Measurements from ENCODE around the gene ATOH1. TPM values are rescaled to one million over a fixed set of nuclear protein-coding genes. Genes with fewer than 3 reads are reported as not detected.

ATOH1 gene
- total RNA-seq, 2 donors from 2014 or later = 34.4 to 73.7 TPM

DNA sequence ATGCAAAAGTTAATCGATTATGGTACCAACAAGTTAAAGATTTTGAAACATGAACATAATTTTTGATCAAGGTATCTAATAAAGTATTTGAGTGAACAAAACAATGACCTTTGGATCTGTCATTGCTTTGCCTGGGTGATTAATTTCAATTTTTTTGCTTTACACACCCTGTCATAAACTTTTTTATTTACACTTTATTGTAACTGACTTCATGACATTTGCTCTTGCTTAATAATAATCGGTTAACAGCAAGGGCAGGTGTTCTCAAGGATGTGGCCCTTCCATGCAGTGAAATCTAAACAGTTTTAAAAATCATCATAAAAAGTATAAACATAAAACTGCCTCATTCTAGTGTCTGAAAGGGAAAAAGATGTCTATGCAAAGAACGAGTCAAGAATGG is 24.1 kb downstream of the ATOH1 start:
- H3K9ac ChIP-seq (ENCODE audit: low read depth in 2 of 2, low read length in 2 of 2) = no peak overlapping the region
- H3K27ac ChIP-seq = no peak overlapping the region

GRCh38 chr4:93855926-93856325 is 27.4 kb downstream of the ATOH1 start:
- H3K36me3 ChIP-seq = no peaks in the 10 kb centered on the region
- intact Hi-C loops (cut with DNase I) = no loop called here
- TF ChIP-seq, protein P1, sequence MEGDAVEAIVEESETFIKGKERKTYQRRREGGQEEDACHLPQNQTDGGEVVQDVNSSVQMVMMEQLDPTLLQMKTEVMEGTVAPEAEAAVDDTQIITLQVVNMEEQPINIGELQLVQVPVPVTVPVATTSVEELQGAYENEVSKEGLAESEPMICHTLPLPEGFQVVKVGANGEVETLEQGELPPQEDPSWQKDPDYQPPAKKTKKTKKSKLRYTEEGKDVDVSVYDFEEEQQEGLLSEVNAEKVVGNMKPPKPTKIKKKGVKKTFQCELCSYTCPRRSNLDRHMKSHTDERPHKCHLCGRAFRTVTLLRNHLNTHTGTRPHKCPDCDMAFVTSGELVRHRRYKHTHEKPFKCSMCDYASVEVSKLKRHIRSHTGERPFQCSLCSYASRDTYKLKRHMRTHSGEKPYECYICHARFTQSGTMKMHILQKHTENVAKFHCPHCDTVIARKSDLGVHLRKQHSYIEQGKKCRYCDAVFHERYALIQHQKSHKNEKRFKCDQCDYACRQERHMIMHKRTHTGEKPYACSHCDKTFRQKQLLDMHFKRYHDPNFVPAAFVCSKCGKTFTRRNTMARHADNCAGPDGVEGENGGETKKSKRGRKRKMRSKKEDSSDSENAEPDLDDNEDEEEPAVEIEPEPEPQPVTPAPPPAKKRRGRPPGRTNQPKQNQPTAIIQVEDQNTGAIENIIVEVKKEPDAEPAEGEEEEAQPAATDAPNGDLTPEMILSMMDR (IDR thresholded peaks at IDR 0.05) = no peak

More for the DNA sequence above, 24.1 kb downstream of the ATOH1 start:
- no peaks in the 10 kb centered on the region for H3K27me3 ChIP-seq
- intact Hi-C loops (cut with DNase I) = no loop called here
- TF ChIP-seq, protein P1 (IDR thresholded peaks at IDR 0.05) = no peak
- H3K4me1 ChIP-seq = no peaks in the 10 kb centered on the region
- H3K36me3 ChIP-seq = no peaks in the 10 kb centered on the region
- no peak overlapping the region for H3K4me3 ChIP-seq
- no peak for DNase-seq
- H3K9me3 ChIP-seq = no peaks in the 10 kb centered on the region

GRCh38 chr4:93865650-93866049 is 37.1 kb downstream of the ATOH1 start:
- Histone ChIP-seq H3K9me3 (no peaks in the 10 kb centered on the region), H3K27me3 (no peaks in the 10 kb centered on the region), H3K4me1 (no peaks in the 10 kb centered on the region), H3K9ac (ENCODE audit: low read depth in 2 of 2, low read length in 2 of 2) (no peak overlapping the region), H3K36me3 (no peaks in the 10 kb centered on the region), H3K4me3 (no peak overlapping the region), H3K27ac (no peak overlapping the region)
- intact Hi-C loops (cut with DNase I) = no loop called here
- TF ChIP-seq, protein P1 (IDR thresholded peaks at IDR 0.05) = no peak
- DNase-seq = no peak

More at GRCh38 chr4:93855926-93856325, 27.4 kb downstream of the ATOH1 start:
- Histone ChIP-seq H3K27ac (no peak overlapping the region), H3K4me3 (no peak overlapping the region), H3K4me1 (no peaks in the 10 kb centered on the region), H3K27me3 (no peaks in the 10 kb centered on the region), H3K9me3 (no peaks in the 10 kb centered on the region), H3K9ac (ENCODE audit: low read depth in 2 of 2, low read length in 2 of 2) (no peak overlapping the region)
- no peak for DNase-seq

- Histone ChIP-seq H3K36me3 (no peaks in the 10 kb centered on the region), H3K27me3 (no peaks in the 10 kb centered on the region), H3K4me1 (no peaks in the 10 kb centered on the region), H3K9ac (ENCODE audit: low read depth in 2 of 2, low read length in 2 of 2) (no peak overlapping the region), H3K27ac (peak overlapping the region; percentile 20), H3K4me3 (no peak overlapping the region), H3K9me3 (no peaks in the 10 kb centered on the region)
- intact Hi-C loops (cut with DNase I) = no loop called here
- TF ChIP-seq, protein P1 (IDR thresholded peaks at IDR 0.05) = no peak
- no peak for DNase-seq
Observed at GRCh38 chr4:93867416-93868001, 39.0 kb downstream of the ATOH1 start.

DNA sequence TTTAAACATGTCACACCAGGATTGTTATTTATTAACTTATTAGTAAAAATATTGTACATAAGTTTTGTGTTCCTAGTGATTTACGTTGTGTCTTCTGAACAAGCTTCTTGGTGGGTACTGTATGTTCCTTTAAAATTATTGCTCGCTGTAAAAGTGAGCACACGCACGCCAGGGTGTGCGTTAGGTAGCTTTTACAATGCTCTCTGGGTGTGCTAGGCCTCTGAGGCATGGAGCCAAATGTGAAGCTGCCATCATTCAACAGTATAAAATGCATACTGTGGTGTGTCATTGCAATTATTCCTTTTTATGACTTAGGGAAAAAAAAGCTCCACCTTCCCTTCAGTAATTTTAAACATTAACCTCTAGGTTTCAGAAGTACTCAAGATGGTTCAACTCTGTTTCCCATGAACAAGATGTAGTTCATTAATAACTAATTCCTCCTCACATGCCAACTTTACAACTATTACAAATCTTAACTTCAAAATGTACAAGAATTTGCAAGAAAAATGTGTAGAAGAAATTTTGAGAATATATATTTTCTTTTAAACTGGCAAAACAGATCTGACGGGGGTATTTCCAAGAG is 42.4 kb downstream of the ATOH1 start:
- Histone ChIP-seq H3K36me3 (no peaks in the 10 kb centered on the region), H3K9me3 (no peaks in the 10 kb centered on the region), H3K4me1 (no peaks in the 10 kb centered on the region), H3K4me3 (no peak overlapping the region), H3K27me3 (no peaks in the 10 kb centered on the region), H3K9ac (ENCODE audit: low read depth in 2 of 2, low read length in 2 of 2) (no peak overlapping the region), H3K27ac (no peak overlapping the region)
- intact Hi-C loops (cut with DNase I) = no loop called here
- DNase-seq = peak; percentile 86
- TF ChIP-seq, protein P1 (IDR thresholded peaks at IDR 0.05) = no peak

Measured in colonic mucosa (tissue), 4 donors.